PC-3 (cell line): Measurements from ENCODE around the gene WEE1.

Experiments used
- EZH2 ChIP-seq: fragments of 300-600 bp; sonication (generic); IDR thresholded peaks from one replicate; pipeline ENCODE4 v1.6.1; 2017; ENCODE audit warnings: antibody characterized with exemption, mild to moderate bottlenecking, low read length; ENCODE audit not compliant: unreplicated experiment
- TF ChIP-seq, protein P1 (sequence below): fragments of 300-600 bp; sonication (generic); conservative IDR thresholded peaks from 2 replicates; pipeline ENCODE4 v1.5.1; 2017; ENCODE audit warnings: antibody characterized with exemption, low read depth, mild to moderate bottlenecking, low read length

DNA sequence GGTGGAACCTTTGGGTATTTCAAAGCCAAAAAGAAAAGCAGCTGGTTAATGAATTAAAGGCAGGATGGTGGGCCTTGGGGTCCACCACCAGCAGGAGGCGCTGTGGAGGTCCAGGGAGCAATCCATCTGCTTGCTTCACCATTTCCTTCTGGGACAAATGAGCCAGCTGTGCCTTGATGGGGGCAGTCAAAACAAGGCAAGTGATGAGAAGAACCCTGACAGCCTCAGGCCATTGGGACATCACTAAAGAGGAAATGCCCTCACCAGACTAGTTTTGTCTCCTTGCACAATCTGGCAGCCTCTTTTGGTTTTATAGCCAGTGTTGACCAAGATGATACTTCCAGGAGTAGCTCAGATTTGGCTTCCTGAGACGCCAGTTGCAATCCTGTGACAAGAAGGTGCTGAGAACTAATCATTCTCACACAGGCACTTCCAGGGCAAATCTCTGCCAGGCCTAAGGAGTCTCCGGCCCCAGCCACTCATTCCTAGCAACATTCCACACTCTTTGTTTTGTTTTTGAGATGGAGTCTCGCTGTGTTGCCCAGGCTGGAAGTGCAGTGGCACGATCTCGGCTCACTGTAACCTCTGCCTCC lies 38.2 kb upstream of the WEE1 start:
- TF ChIP-seq EZH2: no peak
- TF ChIP-seq, protein P1, sequence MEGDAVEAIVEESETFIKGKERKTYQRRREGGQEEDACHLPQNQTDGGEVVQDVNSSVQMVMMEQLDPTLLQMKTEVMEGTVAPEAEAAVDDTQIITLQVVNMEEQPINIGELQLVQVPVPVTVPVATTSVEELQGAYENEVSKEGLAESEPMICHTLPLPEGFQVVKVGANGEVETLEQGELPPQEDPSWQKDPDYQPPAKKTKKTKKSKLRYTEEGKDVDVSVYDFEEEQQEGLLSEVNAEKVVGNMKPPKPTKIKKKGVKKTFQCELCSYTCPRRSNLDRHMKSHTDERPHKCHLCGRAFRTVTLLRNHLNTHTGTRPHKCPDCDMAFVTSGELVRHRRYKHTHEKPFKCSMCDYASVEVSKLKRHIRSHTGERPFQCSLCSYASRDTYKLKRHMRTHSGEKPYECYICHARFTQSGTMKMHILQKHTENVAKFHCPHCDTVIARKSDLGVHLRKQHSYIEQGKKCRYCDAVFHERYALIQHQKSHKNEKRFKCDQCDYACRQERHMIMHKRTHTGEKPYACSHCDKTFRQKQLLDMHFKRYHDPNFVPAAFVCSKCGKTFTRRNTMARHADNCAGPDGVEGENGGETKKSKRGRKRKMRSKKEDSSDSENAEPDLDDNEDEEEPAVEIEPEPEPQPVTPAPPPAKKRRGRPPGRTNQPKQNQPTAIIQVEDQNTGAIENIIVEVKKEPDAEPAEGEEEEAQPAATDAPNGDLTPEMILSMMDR: peak; percentile 86
